OCI-LY1 (cell line): ENCODE measurements around the gene OR52E4.

Source experiments
- H2AFZ ChIP-seq: fragments of 200-600 bp; sonication (generic), shearing (Covaris generic); 2 replicates; pipeline ENCODE4 v1.6.0; 2014; ENCODE audit warnings: antibody characterized with exemption, mild to moderate bottlenecking, low read length
- H3F3A ChIP-seq: fragments of 200-600 bp; sonication (generic), shearing (Covaris generic); 2 replicates; pipeline ENCODE4 v1.6.0; 2014; ENCODE audit warnings: mild to moderate bottlenecking, antibody characterized with exemption, low read length, moderate library complexity; ENCODE audit not compliant: insufficient read depth
- H3K27ac ChIP-seq: fragments of 200-600 bp; sonication (generic); 2 replicates; pipeline ENCODE4 v1.5.1; 2014; ENCODE audit warnings: low read length, mixed run types, mild to moderate bottlenecking, low read depth; ENCODE audit not compliant: poor library complexity, severe bottlenecking
- H3K27me3 ChIP-seq: fragments of 200-600 bp; sonication (generic); 2 replicates; pipeline ENCODE4 v1.6.0; 2014; ENCODE audit warnings: antibody characterized with exemption, mild to moderate bottlenecking, low read length, moderate library complexity; ENCODE audit not compliant: insufficient read depth
- H3K36me3 ChIP-seq: fragments of 200-600 bp; sonication (generic); 2 replicates; pipeline ENCODE4 v1.6.1; 2014; ENCODE audit warnings: mild to moderate bottlenecking, antibody characterized with exemption, low read length, moderate library complexity, mixed read lengths; ENCODE audit not compliant: insufficient read depth
- H3K4me1 ChIP-seq: fragments of 200-600 bp; sonication (generic); 2 replicates; pipeline ENCODE4 v1.5.1; 2014; ENCODE audit warnings: mild to moderate bottlenecking, low read length, moderate library complexity; ENCODE audit not compliant: insufficient read depth, severe bottlenecking
- H3K4me2 ChIP-seq: fragments of 200-600 bp; sonication (generic), shearing (Covaris generic); 2 replicates; pipeline ENCODE4 v1.6.1; 2014; ENCODE audit warnings: low read length
- H3K4me3 ChIP-seq: fragments of 200-600 bp; sonication (generic); 2 replicates; pipeline ENCODE4 v1.5.1; 2014; ENCODE audit warnings: low read length, low read depth, mild to moderate bottlenecking, mixed read lengths; ENCODE audit not compliant: poor library complexity, severe bottlenecking
- H3K79me2 ChIP-seq: fragments of 200-600 bp; shearing (Covaris generic); 2 replicates; pipeline ENCODE4 v1.6.1; 2016; ENCODE audit warnings: mixed run types, low read length, mixed read lengths; ENCODE audit not compliant: insufficient read depth
- H3K9ac ChIP-seq: fragments of 200-600 bp; sonication (generic), shearing (Covaris generic); 2 replicates; pipeline ENCODE4 v1.6.1; 2014; ENCODE audit warnings: mild to moderate bottlenecking, low read length, mixed read lengths
- H3K9me2 ChIP-seq: fragments of 200-600 bp; sonication (generic), shearing (Covaris generic); 2 replicates; pipeline ENCODE4 v1.6.1; 2014; ENCODE audit warnings: low read depth, mild to moderate bottlenecking, low read length, mixed read lengths
- H3K9me3 ChIP-seq: fragments of 200-600 bp; shearing (Covaris generic); 2 replicates; pipeline ENCODE4 v1.6.1; 2014; ENCODE audit warnings: low read length, mixed read lengths
- H4K20me1 ChIP-seq: fragments of 200-600 bp; sonication (generic), shearing (Covaris generic); 2 replicates; pipeline ENCODE4 v1.6.0; 2016; ENCODE audit warnings: mild to moderate bottlenecking, low read length; ENCODE audit not compliant: insufficient read depth
- EZH2 ChIP-seq: fragments of 200-600 bp; sonication (generic), shearing (Covaris generic); IDR thresholded peaks from 2 replicates; pipeline ENCODE4 v1.8.0; 2017; ENCODE audit warnings: borderline replicate concordance, mixed run types, mild to moderate bottlenecking, antibody characterized with exemption, low read length, moderate library complexity, mixed read lengths
- TF ChIP-seq, protein P1 (sequence below): fragments of 200-600 bp; sonication (generic), shearing (Covaris generic); IDR thresholded peaks from 2 replicates; pipeline ENCODE4 v1.5.1; 2017; ENCODE audit warnings: mild to moderate bottlenecking, antibody characterized with exemption, low read length, moderate library complexity, mixed read lengths

The OR52E4 gene

DNA sequence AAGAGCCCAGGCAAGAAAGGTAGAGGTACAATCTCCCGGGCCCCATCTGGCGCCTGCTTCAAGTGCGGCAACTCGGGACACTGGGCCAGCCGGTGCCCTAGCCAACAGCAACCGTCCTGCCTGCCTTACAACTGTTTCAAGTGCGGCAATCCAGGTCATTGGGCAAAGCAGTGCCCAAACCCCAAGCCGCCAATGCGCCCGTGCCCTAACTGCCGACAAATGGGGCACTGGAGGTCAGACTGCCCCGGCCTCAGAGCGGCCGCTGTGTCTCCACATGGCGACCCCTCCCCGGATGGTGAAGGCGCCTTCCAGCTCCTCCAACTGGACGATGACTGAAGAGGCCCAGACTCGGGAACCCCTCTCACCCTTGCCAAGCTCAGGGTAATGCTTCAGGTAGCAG lies 50.2 kb downstream of the OR52E4 start:
- Histone ChIP-seq H3K9me3 (no peaks in the 10 kb centered on the region), H3K4me3 (no peak overlapping the region), H3K36me3 (no peaks in the 10 kb centered on the region), H3K9me2 (no peaks in the 10 kb centered on the region), H3K4me2 (no peak overlapping the region), H4K20me1 (no peaks in the 10 kb centered on the region), H3F3A (no peaks in the 10 kb centered on the region), H3K27me3 (no peaks in the 10 kb centered on the region), H3K9ac (no peak overlapping the region), H2AFZ (no peak overlapping the region), H3K27ac (no peak overlapping the region), H3K79me2 (no peaks in the 10 kb centered on the region), H3K4me1 (no peaks in the 10 kb centered on the region)
- TF ChIP-seq EZH2: no peak
- TF ChIP-seq, protein P1, sequence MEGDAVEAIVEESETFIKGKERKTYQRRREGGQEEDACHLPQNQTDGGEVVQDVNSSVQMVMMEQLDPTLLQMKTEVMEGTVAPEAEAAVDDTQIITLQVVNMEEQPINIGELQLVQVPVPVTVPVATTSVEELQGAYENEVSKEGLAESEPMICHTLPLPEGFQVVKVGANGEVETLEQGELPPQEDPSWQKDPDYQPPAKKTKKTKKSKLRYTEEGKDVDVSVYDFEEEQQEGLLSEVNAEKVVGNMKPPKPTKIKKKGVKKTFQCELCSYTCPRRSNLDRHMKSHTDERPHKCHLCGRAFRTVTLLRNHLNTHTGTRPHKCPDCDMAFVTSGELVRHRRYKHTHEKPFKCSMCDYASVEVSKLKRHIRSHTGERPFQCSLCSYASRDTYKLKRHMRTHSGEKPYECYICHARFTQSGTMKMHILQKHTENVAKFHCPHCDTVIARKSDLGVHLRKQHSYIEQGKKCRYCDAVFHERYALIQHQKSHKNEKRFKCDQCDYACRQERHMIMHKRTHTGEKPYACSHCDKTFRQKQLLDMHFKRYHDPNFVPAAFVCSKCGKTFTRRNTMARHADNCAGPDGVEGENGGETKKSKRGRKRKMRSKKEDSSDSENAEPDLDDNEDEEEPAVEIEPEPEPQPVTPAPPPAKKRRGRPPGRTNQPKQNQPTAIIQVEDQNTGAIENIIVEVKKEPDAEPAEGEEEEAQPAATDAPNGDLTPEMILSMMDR: no peak

DNA sequence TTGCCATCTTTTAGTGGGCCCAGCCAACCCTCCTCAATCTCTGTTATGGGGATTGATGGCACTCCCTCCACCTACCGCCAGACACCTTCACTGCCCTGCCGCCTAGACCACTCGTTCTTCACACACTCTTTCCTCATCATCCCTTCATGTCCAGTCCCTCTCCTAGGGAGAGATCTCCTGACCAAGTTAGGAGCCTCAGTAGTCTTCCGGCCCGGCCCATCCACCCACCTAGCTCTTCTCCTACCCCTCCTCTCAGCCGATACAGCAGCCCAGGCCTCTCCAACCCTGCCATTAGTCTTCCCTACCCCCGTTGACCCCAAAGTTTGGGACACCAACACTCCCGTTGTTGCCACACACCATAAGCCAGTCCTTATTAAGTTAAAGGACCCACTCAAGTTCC lies 50.6 kb downstream of the OR52E4 start:
- TF ChIP-seq, protein P1: no peak
- no peak for TF ChIP-seq EZH2
- no peaks in the 10 kb centered on the region for H3K9me3 ChIP-seq

DNA sequence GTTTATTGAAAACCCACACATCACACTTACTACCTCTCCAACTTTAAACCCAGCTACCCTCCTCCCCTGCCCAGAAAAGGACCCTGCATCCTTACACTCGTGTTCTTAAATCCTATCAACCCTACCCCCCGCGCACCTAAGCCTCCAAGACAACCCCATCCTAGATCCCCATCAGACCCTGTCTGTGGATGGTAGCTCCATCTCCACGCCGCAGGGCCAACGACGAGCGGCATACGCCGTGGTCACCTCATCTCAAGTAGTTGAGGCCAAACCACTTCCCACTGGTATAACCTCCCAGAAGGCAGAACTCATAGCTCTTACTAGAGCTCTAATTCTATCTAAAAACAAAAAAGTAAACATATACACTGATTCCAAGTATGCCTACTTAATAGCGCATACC lies 52.2 kb downstream of the OR52E4 start:
- Histone ChIP-seq H3K79me2 (no peaks in the 10 kb centered on the region), H3F3A (no peaks in the 10 kb centered on the region), H3K9me3 (no peaks in the 10 kb centered on the region), H3K9me2 (no peaks in the 10 kb centered on the region), H3K27me3 (no peaks in the 10 kb centered on the region), H3K4me2 (no peak overlapping the region), H3K9ac (no peak overlapping the region), H2AFZ (no peak overlapping the region), H3K4me1 (no peaks in the 10 kb centered on the region), H3K36me3 (no peaks in the 10 kb centered on the region), H3K4me3 (no peak overlapping the region), H3K27ac (no peak overlapping the region), H4K20me1 (no peaks in the 10 kb centered on the region)
- TF ChIP-seq EZH2: no peak
- TF ChIP-seq, protein P1: no peak

More for the DNA sequence above, 50.6 kb downstream of the OR52E4 start:
- Histone ChIP-seq H3K4me1 (no peaks in the 10 kb centered on the region), H3K4me2 (no peak overlapping the region), H3K4me3 (no peak overlapping the region), H3K9ac (no peak overlapping the region), H2AFZ (no peak overlapping the region), H3K36me3 (no peaks in the 10 kb centered on the region), H3K79me2 (no peaks in the 10 kb centered on the region), H3K27ac (no peak overlapping the region), H3K9me2 (no peaks in the 10 kb centered on the region), H4K20me1 (no peaks in the 10 kb centered on the region), H3K27me3 (no peaks in the 10 kb centered on the region), H3F3A (no peaks in the 10 kb centered on the region)
